Adrenal gland (tissue), 5 donors: Measurements from ENCODE around the gene AGR3.

Source experiments
- CTCF ChIP-seq, 6 experiments: fragments of 450-650 bp in 4 of 6; fragments of 200-600 bp in 2 of 6; sonication (generic) in 1 of 6; IDR thresholded peaks; 1 replicate in 5 of 6; 2 replicates in 1 of 6; pipeline versions ENCODE4 v1.5.1 to v1.8.0; 2016 to 2021; ENCODE audit warnings: antibody characterized with exemption in 6 of 6, mild to moderate bottlenecking in 2 of 6, moderate library complexity in 1 of 6
- POLR2A ChIP-seq, 2 donors: fragments of 450-650 bp; IDR thresholded peaks; one replicate each; pipeline ENCODE4 v1.6.1; 2017; ENCODE audit warnings: antibody characterized with exemption in 2 of 2, mild to moderate bottlenecking in 2 of 2, moderate library complexity in 1 of 2
- donor health status: DM: no; HTN: no; CAD: no.

- TF ChIP-seq CTCF (IDR thresholded peaks at IDR 0.05) (no peak), POLR2A (IDR thresholded peaks at IDR 0.05) (no peak)
Measured at GRCh38 chr7:16875861-16876260, 5.9 kb downstream of the AGR3 start.
